Nephron progenitor cell (in vitro differentiated cells): ENCODE results near the gene CASKIN2.

Experiments used
- DNase-seq: peaks from one replicate; pipeline ENCODE4 v3.0.0; 2021
- H3K27ac Mint-ChIP-seq: 2 replicates; pipeline ENCODE4 v1.8.0; 2021; ENCODE audit warnings: mild to moderate bottlenecking, moderate library complexity, mixed read lengths
- H3K27me3 Mint-ChIP-seq: 2 replicates; pipeline ENCODE4 v1.8.0; 2021; ENCODE audit warnings: mild to moderate bottlenecking, low read depth, mixed read lengths; ENCODE audit not compliant: poor library complexity
- H3K36me3 Mint-ChIP-seq: 2 replicates; pipeline ENCODE4 v1.8.0; 2021; ENCODE audit warnings: low read depth, mixed read lengths
- H3K4me1 Mint-ChIP-seq: 2 replicates; pipeline ENCODE4 v1.8.0; 2021; ENCODE audit warnings: mixed read lengths
- H3K4me3 Mint-ChIP-seq: 2 replicates; pipeline ENCODE4 v1.8.0; 2021; ENCODE audit warnings: mild to moderate bottlenecking, moderate library complexity, mixed read lengths
- H3K9me3 Mint-ChIP-seq: 2 replicates; pipeline ENCODE4 v1.8.0; 2021; ENCODE audit warnings: mild to moderate bottlenecking, moderate library complexity, mixed read lengths
- TF ChIP-seq, protein P1 (sequence below): fragments of 200-600 bp; sonication (generic); IDR thresholded peaks from 2 replicates; pipeline ENCODE4 v1.5.0; 2021; ENCODE audit warnings: antibody characterized with exemption

The CASKIN2 gene

DNA sequence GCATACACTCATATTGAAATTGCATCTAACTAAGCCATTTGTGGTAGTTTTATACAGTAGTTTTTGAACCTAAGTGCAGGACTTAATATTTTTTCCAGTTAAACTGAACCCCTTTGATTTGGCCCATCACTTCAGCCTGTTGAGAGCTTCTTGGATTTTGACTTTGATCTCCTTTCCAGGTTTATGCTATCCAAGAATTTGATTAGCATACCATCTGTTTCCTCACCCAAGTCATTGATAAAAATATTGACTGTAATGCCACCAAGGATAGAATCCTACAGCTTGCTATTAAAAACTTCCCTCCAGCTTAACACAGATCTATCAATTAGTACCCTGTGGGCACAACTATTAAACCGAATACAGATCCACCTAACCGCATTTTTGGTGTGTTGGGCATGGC lies 51.7 kb downstream of the CASKIN2 start:
- Mint-ChIP-seq H3K27ac (no peak overlapping the region), H3K36me3 (peaks cover 26% of the 10 kb centered on the region), H3K4me3 (no peak overlapping the region), H3K9me3 (peaks cover 10% of the 10 kb centered on the region), H3K27me3 (peaks cover 8% of the 10 kb centered on the region), H3K4me1 (peaks cover 28% of the 10 kb centered on the region)
- no peak for DNase-seq
- TF ChIP-seq, protein P1, sequence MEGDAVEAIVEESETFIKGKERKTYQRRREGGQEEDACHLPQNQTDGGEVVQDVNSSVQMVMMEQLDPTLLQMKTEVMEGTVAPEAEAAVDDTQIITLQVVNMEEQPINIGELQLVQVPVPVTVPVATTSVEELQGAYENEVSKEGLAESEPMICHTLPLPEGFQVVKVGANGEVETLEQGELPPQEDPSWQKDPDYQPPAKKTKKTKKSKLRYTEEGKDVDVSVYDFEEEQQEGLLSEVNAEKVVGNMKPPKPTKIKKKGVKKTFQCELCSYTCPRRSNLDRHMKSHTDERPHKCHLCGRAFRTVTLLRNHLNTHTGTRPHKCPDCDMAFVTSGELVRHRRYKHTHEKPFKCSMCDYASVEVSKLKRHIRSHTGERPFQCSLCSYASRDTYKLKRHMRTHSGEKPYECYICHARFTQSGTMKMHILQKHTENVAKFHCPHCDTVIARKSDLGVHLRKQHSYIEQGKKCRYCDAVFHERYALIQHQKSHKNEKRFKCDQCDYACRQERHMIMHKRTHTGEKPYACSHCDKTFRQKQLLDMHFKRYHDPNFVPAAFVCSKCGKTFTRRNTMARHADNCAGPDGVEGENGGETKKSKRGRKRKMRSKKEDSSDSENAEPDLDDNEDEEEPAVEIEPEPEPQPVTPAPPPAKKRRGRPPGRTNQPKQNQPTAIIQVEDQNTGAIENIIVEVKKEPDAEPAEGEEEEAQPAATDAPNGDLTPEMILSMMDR, result no peak

DNA sequence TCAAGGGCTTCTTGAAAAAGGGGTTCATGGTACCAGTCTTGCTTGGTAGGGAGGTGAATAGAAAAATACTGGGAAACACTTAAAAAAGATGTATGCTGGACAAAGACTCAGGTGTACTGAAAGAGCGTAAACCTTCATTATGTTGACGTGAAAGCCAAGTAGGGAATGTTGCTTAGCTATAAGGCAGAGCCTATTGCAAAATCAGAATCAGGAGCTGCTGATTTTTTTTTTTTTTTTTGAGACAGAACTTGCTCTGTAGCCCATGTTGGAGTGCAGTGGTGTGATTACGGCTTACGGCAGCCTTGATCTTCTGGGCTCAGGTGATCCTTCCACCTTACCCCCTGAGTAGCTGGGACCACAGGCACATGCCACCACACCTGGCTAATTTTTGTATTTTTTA lies 55.0 kb downstream of the CASKIN2 start:
- Mint-ChIP-seq H3K36me3 (peaks cover 20% of the 10 kb centered on the region), H3K9me3 (no peaks in the 10 kb centered on the region), H3K27ac (no peak overlapping the region), H3K4me1 (peaks cover 52% of the 10 kb centered on the region), H3K4me3 (peak overlapping the region; percentile 8), H3K27me3 (peaks cover 8% of the 10 kb centered on the region)
- TF ChIP-seq, protein P1, result no peak
- DNase-seq, result no peak

DNA sequence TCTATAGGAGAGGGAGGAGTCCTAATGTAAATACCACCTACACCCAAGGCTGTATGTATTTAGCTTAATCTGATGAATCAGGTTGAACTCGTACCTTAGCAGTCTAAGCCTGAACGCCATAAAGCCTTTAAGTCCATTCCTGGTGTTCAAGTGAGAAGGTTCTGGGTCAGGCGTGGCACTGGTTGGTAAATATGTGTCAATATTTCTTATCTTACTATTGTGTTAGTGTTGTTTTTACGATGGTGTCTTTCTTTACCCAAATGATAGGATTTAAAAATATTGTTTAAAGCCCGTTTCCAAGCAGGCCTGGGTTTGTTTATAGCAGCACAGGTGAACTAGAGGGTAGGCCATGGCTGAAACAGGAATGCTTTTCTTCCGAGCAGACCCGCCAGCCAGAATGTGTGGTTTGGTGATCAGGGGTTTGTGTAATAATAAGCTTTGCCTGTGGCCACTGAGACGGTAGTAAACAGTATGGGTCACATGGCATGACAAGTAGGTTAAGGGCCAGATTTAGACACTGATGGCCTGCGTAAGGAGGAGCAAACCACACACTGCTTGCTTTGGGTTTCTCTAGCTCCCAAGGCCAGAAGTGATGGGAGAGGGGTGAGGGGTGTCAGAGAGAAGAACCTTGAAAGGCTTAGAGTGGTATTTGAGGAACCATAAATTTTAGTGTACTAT lies 55.6 kb downstream of the CASKIN2 start:
- no peak for DNase-seq
- Mint-ChIP-seq H3K4me3 (peak overlapping the region; percentile 8), H3K27ac (peak overlapping the region; percentile 1)

DNA sequence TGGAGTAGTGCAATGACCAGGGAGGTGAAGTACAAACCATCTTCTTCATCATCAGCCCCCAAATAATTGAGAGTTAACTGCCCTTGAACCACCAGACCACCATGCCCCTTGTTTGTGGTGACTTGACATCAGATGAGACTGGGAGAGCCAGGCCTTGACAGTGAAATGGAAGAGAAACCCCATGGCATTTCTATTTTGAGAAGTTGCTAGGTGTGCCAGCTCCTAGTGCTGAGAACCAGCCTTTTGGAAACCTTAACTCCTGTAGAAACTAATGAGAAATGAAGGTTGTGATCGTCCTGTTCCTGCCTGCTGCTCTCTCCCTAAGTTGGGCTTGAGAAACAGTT lies 56.1 kb downstream of the CASKIN2 start:
- no peaks in the 10 kb centered on the region for H3K9me3 Mint-ChIP-seq
- peaks cover 15% of the 10 kb centered on the region for H3K36me3 Mint-ChIP-seq
- no peak overlapping the region for H3K27ac Mint-ChIP-seq
- no peak for DNase-seq
- no peak overlapping the region for H3K4me3 Mint-ChIP-seq
- TF ChIP-seq, protein P1, result no peak
- peaks cover 8% of the 10 kb centered on the region for H3K27me3 Mint-ChIP-seq
- peaks cover 58% of the 10 kb centered on the region for H3K4me1 Mint-ChIP-seq

More for the DNA sequence above, 55.6 kb downstream of the CASKIN2 start:
- Mint-ChIP-seq H3K4me1 (peaks cover 55% of the 10 kb centered on the region), H3K27me3 (peaks cover 8% of the 10 kb centered on the region), H3K9me3 (no peaks in the 10 kb centered on the region), H3K36me3 (peaks cover 16% of the 10 kb centered on the region)
- TF ChIP-seq, protein P1, result no peak

DNA sequence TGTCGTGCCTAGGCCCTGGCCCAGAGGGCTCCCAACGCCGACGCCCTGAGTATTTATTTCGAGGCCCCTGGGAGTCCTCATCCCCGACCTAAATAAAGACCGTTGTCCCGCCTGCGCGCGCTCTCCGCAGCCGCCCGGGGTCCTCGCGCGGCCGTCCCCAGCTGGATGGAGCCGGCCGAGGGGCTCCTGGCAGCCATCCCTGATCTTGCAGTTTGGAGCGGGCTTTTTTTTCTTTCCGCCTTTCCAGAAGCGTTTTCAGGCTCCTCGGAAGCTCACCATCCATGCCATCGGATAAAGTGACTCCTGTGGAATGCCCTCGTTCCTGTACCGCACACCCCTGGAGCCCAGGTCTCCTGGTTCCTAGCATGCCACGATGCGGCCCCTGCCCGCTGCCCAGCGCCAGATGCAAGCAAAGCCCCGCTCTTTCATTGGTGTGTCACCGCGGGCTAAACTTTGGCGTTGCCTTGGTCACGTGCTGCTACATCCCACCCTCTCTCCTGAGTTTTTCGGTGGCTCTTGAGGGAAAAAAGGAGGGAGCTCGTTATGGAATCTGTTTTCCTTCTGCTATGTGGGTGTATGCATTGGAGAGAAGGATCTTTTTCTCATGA lies 58.2 kb downstream of the CASKIN2 start:
- peak overlapping the region; percentile 94 for H3K27ac Mint-ChIP-seq
- H3K4me3 Mint-ChIP-seq, result peak overlapping the region; percentile 90
- peaks cover 8% of the 10 kb centered on the region for H3K36me3 Mint-ChIP-seq
- TF ChIP-seq, protein P1, result no peak
- H3K4me1 Mint-ChIP-seq, result peaks cover 65% of the 10 kb centered on the region
- DNase-seq, result peak; percentile 45
- peaks cover 6% of the 10 kb centered on the region for H3K27me3 Mint-ChIP-seq
- H3K9me3 Mint-ChIP-seq, result no peaks in the 10 kb centered on the region
